H9 (cell line): ENCODE data around the gene DHH. TPM values are rescaled to one million over a fixed set of nuclear protein-coding genes. Genes with fewer than 3 reads are reported as not detected.

Source experiments
- DNase-seq: peaks from one replicate; pipeline ENCODE4 v3.0.0-alpha.2; 2017
- H2AFZ ChIP-seq: one replicate; pipeline ENCODE4 v1.6.1; 2013; ENCODE audit warnings: mild to moderate bottlenecking, low read length, control low read depth, moderate library complexity
- H2AK5ac ChIP-seq: 2 replicates; pipeline ENCODE4 v1.6.1; 2013; ENCODE audit warnings: low read length, control low read depth, mixed read lengths; ENCODE audit not compliant: insufficient read length
- H2BK120ac ChIP-seq: one replicate; pipeline ENCODE4 v1.6.1; 2013; ENCODE audit warnings: low read depth, mild to moderate bottlenecking, low read length, control low read depth, inconsistent platforms; ENCODE audit not compliant: poor library complexity, severe bottlenecking
- H2BK12ac ChIP-seq: 2 replicates; pipeline ENCODE4 v1.6.1; 2013; ENCODE audit warnings: low read length, control low read depth, mixed read lengths, low read depth; ENCODE audit not compliant: insufficient read length
- H2BK15ac ChIP-seq: 2 replicates; pipeline ENCODE4 v1.6.1; 2013; ENCODE audit warnings: low read depth, low read length, control low read depth
- H2BK20ac ChIP-seq: one replicate; pipeline ENCODE4 v1.6.1; 2013; ENCODE audit warnings: low read depth, mild to moderate bottlenecking, low read length, control low read depth, inconsistent platforms; ENCODE audit not compliant: poor library complexity, severe bottlenecking
- H2BK5ac ChIP-seq: 2 replicates; pipeline ENCODE4 v1.6.1; 2013; ENCODE audit warnings: low read length, control low read depth, mixed read lengths; ENCODE audit not compliant: insufficient read length
- H3K14ac ChIP-seq: 2 replicates; pipeline ENCODE4 v1.6.1; 2013; ENCODE audit warnings: low read length, control low read depth; ENCODE audit not compliant: insufficient read depth
- H3K18ac ChIP-seq: 2 replicates; pipeline ENCODE4 v1.6.1; 2013; ENCODE audit warnings: low read depth, mild to moderate bottlenecking, mixed read lengths, low read length, control low read depth; ENCODE audit not compliant: insufficient read length
- H3K23ac ChIP-seq: 2 replicates; pipeline ENCODE4 v1.6.1; 2013; ENCODE audit warnings: low read length, control low read depth, mixed read lengths, low read depth; ENCODE audit not compliant: insufficient read length
- H3K23me2 ChIP-seq: 2 replicates; pipeline ENCODE4 v1.6.1; 2013; ENCODE audit warnings: low read depth, mild to moderate bottlenecking, mixed read lengths, low read length, control low read depth; ENCODE audit not compliant: insufficient read length, poor library complexity, severe bottlenecking
- H3K27ac ChIP-seq: 2 replicates; pipeline ENCODE4 v1.5.1; 2013; ENCODE audit warnings: low read length, control low read depth, mixed read lengths, low read depth; ENCODE audit not compliant: insufficient read length
- H3K27me3 ChIP-seq: 2 replicates; pipeline ENCODE4 v1.6.1; 2013; ENCODE audit warnings: low read length, control low read depth, inconsistent platforms; ENCODE audit not compliant: insufficient read depth
- H3K4ac ChIP-seq: 2 replicates; pipeline ENCODE4 v1.6.1; 2013; ENCODE audit warnings: low read depth, mild to moderate bottlenecking, control low read depth, inconsistent platforms, low read length, moderate library complexity
- H3K4me1 ChIP-seq: 2 replicates; pipeline ENCODE4 v1.6.1; 2013; ENCODE audit warnings: low read length, control low read depth, inconsistent platforms; ENCODE audit not compliant: insufficient read depth
- H3K4me2 ChIP-seq: 2 replicates; pipeline ENCODE4 v1.6.1; 2013; ENCODE audit warnings: low read length, control low read depth, mixed read lengths; ENCODE audit not compliant: insufficient read length, insufficient read depth
- H3K56ac ChIP-seq: 2 replicates; pipeline ENCODE4 v1.6.1; 2013; ENCODE audit warnings: low read depth, mild to moderate bottlenecking, mixed read lengths, low read length, control low read depth; ENCODE audit not compliant: insufficient read length
- H3K79me1 ChIP-seq: 2 replicates; pipeline ENCODE4 v1.6.1; 2013; ENCODE audit warnings: low read depth, mild to moderate bottlenecking, moderate library complexity, low read length, control low read depth, inconsistent platforms; ENCODE audit not compliant: insufficient read depth, poor library complexity, severe bottlenecking
- H3K79me2 ChIP-seq: 2 replicates; pipeline ENCODE4 v1.6.1; 2013; ENCODE audit warnings: low read length, control low read depth, inconsistent platforms; ENCODE audit not compliant: insufficient read depth
- H3K9ac ChIP-seq: 2 replicates; pipeline ENCODE4 v1.6.1; 2013; ENCODE audit warnings: low read length, control low read depth, mixed read lengths; ENCODE audit not compliant: insufficient read length; ENCODE audit errors: extremely low read depth
- H3K9me3 ChIP-seq: one replicate; pipeline ENCODE4 v1.6.1; 2013; ENCODE audit warnings: low read depth, low read length, inconsistent platforms; ENCODE audit not compliant: control insufficient read depth
- H3T11ph ChIP-seq: one replicate; pipeline ENCODE4 v1.6.1; 2013; ENCODE audit warnings: mild to moderate bottlenecking, low read length, control low read depth, inconsistent platforms
- H4K20me1 ChIP-seq: one replicate; pipeline ENCODE4 v1.6.1; 2013; ENCODE audit not compliant: control insufficient read depth, insufficient read length, insufficient read depth
- H4K5ac ChIP-seq: 2 replicates; pipeline ENCODE4 v1.6.1; 2013; ENCODE audit warnings: low read depth, mild to moderate bottlenecking, mixed read lengths, low read length, control low read depth; ENCODE audit not compliant: insufficient read length
- H4K8ac ChIP-seq: replicated peaks from 2 replicates; pipeline ENCODE4 v1.6.1; 2013; ENCODE audit warnings: low read length, control low read depth, mixed read lengths, low read depth; ENCODE audit not compliant: insufficient read length
- H4K91ac ChIP-seq: 2 replicates; pipeline ENCODE4 v1.6.1; 2013; ENCODE audit warnings: low read depth, mild to moderate bottlenecking, moderate library complexity, mixed read lengths, low read length, control low read depth; ENCODE audit not compliant: insufficient read length
- H3K27ac Mint-ChIP-seq, 3 experiments: 2 replicates in 2 of 3; 3 replicates in 1 of 3; pipeline ENCODE4 v1.8.0; 2020 to 2021; ENCODE audit warnings: mixed read lengths in 3 of 3, mild to moderate bottlenecking in 1 of 3, moderate library complexity in 1 of 3
- H3K27me3 Mint-ChIP-seq: 2 replicates; pipeline ENCODE4 v1.8.0; 2021; ENCODE audit warnings: low read depth, mild to moderate bottlenecking, moderate library complexity, mixed read lengths
- H3K36me3 Mint-ChIP-seq, 3 experiments: 2 replicates in 2 of 3; 3 replicates in 1 of 3; pipeline ENCODE4 v1.8.0; 2020 to 2021; ENCODE audit warnings: low read depth in 3 of 3, mixed read lengths in 3 of 3; ENCODE audit not compliant: insufficient read depth in 1 of 3
- H3K4me1 Mint-ChIP-seq, 2 experiments: 2 replicates each; pipeline ENCODE4 v1.8.0; 2020; ENCODE audit warnings: mixed read lengths in 2 of 2
- H3K4me3 Mint-ChIP-seq, 2 experiments: 2 replicates in 1 of 2; 3 replicates in 1 of 2; pipeline ENCODE4 v1.8.0; 2020 to 2021; ENCODE audit warnings: mild to moderate bottlenecking in 2 of 2, mixed read lengths in 2 of 2, moderate library complexity in 1 of 2
- H3K9me3 Mint-ChIP-seq, 2 experiments: 2 replicates in 1 of 2; 3 replicates in 1 of 2; pipeline ENCODE4 v1.8.0; 2020; ENCODE audit warnings: mild to moderate bottlenecking in 2 of 2, mixed read lengths in 2 of 2, moderate library complexity in 1 of 2
- WGBS: extraction: QIAGEN DNeasy Blood & Tissue Kit; methylation state at CpG from one replicate; pipeline ENCODE4 v1.1.7; 2013; ENCODE audit warnings: missing lambda C conversion rate, low lambda C conversion rate, mixed read lengths; ENCODE audit not compliant: insufficient read length; ENCODE audit errors: extremely low coverage; 5-methylcytosine and 5-hydroxymethylcytosine counted together
- total RNA-seq: library from RNA; stranded (reverse); gene quantifications from 2 replicates; pipeline ENCODE4 v1.2.1, GENCODE V29; 2021
- TF ChIP-seq, protein P1 (sequence below): fragments of 200-600 bp; sonication (generic); conservative IDR thresholded peaks from 3 replicates; pipeline ENCODE4 v1.8.0; 2021; ENCODE audit warnings: antibody characterized with exemption, mild to moderate bottlenecking

DHH gene
- total RNA-seq, 1 experiment from 2014 or later, result 0.20 TPM

DNA sequence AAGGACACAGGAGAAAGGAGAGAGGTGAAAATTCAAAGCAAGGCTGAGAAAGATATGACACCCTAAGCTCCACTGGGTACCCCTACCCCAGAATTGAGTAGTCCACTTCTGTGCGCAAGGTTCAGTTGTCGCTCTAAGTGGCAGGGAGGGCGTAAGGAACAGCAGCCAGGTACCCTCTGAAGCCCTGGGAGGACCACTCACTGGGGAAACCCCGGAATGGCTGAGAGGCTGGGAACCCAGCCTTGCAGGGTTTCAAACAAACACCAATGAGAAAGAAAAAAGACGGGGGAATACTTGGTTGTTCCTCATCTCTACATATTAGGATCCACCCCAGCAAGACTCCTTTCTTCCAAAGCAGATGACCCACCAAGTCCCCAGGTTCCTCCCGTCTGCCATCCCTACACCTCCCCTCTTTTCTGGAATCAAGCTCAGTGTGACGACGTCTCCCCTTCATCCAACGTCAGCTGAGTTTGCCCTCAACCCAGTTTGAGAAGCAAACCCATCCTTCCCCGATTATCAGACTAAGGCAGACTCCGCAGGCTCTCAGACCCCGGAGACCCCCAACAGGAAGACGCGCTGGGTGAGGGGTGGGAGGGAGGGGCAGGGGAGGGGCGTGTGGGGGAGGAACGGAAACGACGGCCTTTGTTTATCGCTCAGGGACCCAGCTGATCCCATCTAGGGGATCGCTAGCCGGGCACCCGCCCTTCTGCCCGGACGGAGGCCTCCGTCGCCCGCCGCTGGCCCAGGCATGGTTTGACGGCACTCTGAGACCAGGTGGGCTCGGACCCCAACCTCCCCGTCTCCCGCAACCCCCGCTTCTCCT, 15.3 kb upstream of the DHH start:
- Mint-ChIP-seq H3K27me3 (peaks cover 4% of the 10 kb centered on the region; the same call in 1 of the 2 replicates), H3K27ac (peak overlapping the region in 2 of 3 experiments; percentile 95 to 96; a peak in 3 of 7 replicates), H3K4me1 (peaks cover 23 to 31% of the 10 kb centered on the region in 2 experiments), H3K4me3 (peak overlapping the region; percentile 86 to 99), H3K9me3 (peaks cover 15 to 19% of the 10 kb centered on the region in 2 experiments), H3K36me3 (peaks cover 5 to 20% (median 5%) of the 10 kb centered on the region in 3 experiments)
- peak overlapping the region; percentile 91 for H3K4me2 ChIP-seq
- H2AK5ac ChIP-seq, result no peak overlapping the region
- no peak overlapping the region for H2BK20ac ChIP-seq
- H3K23me2 ChIP-seq, result peaks cover 8% of the 10 kb centered on the region
- DNase-seq, result peak; percentile 61
- no CpG with 5 or more reads among the region's 33 CpGs for WGBS
- H3K9me3 ChIP-seq, result no peaks in the 10 kb centered on the region
- H2BK5ac ChIP-seq, result no peak overlapping the region
- H3T11ph ChIP-seq, result no peak overlapping the region
- H3K27ac ChIP-seq, result no peak overlapping the region
- peak overlapping the region; percentile 59 for H3K9ac ChIP-seq
- TF ChIP-seq, protein P1, sequence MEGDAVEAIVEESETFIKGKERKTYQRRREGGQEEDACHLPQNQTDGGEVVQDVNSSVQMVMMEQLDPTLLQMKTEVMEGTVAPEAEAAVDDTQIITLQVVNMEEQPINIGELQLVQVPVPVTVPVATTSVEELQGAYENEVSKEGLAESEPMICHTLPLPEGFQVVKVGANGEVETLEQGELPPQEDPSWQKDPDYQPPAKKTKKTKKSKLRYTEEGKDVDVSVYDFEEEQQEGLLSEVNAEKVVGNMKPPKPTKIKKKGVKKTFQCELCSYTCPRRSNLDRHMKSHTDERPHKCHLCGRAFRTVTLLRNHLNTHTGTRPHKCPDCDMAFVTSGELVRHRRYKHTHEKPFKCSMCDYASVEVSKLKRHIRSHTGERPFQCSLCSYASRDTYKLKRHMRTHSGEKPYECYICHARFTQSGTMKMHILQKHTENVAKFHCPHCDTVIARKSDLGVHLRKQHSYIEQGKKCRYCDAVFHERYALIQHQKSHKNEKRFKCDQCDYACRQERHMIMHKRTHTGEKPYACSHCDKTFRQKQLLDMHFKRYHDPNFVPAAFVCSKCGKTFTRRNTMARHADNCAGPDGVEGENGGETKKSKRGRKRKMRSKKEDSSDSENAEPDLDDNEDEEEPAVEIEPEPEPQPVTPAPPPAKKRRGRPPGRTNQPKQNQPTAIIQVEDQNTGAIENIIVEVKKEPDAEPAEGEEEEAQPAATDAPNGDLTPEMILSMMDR, result no peak
- no peak overlapping the region for H2BK12ac ChIP-seq
- no peak overlapping the region for H4K5ac ChIP-seq
- no peak overlapping the region for H3K56ac ChIP-seq
- no peak overlapping the region for H3K4ac ChIP-seq
- no peak overlapping the region for H3K23ac ChIP-seq
- no peak overlapping the region for H4K91ac ChIP-seq
- peaks cover 5% of the 10 kb centered on the region; the same call in 1 of the 2 replicates for H3K4me1 ChIP-seq
- H2BK120ac ChIP-seq, result no peak overlapping the region
- no peak overlapping the region for H2AFZ ChIP-seq
- H4K8ac ChIP-seq, result no peak overlapping the region
- no peaks in the 10 kb centered on the region for H4K20me1 ChIP-seq
- H3K79me2 ChIP-seq, result peaks cover 1% of the 10 kb centered on the region; the same call in 1 of the 2 replicates
- peak overlapping the region; percentile 71 for H3K18ac ChIP-seq
- no peaks in the 10 kb centered on the region for H3K27me3 ChIP-seq
- H3K79me1 ChIP-seq, result peaks cover 6% of the 10 kb centered on the region
- peak overlapping the region; percentile 80 for H3K14ac ChIP-seq
- no peak overlapping the region for H2BK15ac ChIP-seq
